ENCODE results near the gene NBPF12.
"Not testable (repeated sequence)": the region's sequence is repeated elsewhere in the genome, so short reads cannot be mapped to it uniquely, and the experiment has no call there.

Gene NBPF12

GRCh38 chr1:146938242-146938902 is at the start of gene NBPF12:
Gene NBPF12, plus strand, starts transcription at chr1:146938324. Its CDS starts 21,820 bp downstream, at chr1:146960144.
- DNase-seq = peak in 1 of 2 experiments; percentile 51

GRCh38 chr1:146891355-146891754 is 46.8 kb upstream of the NBPF12 start:
- DNase-seq = not testable (repeated sequence)

GRCh38 chr1:146892331-146892730 is 45.8 kb upstream of the NBPF12 start:
- DNase-seq = not testable (repeated sequence)

- not testable (repeated sequence) for DNase-seq
Measured at GRCh38 chr1:146907565-146908261, 30.4 kb upstream of the NBPF12 start.

- DNase-seq = not testable (repeated sequence)
Measured at GRCh38 chr1:146912975-146913374, 25.1 kb upstream of the NBPF12 start.

- DNase-seq = not testable (repeated sequence)
Measured at GRCh38 chr1:146920811-146921210, 17.3 kb upstream of the NBPF12 start.

GRCh38 chr1:146922614-146923013 is 15.5 kb upstream of the NBPF12 start:
- DNase-seq = not testable (repeated sequence)

- DNase-seq = not testable (repeated sequence)
Measured at GRCh38 chr1:146924106-146924505, 14.0 kb upstream of the NBPF12 start.

- DNase-seq = not testable (repeated sequence)
Measured at GRCh38 chr1:146926413-146926812, 11.7 kb upstream of the NBPF12 start.

- DNase-seq = not testable (repeated sequence)
Measured at GRCh38 chr1:146930225-146930624, 7.9 kb upstream of the NBPF12 start.

- DNase-seq = not testable (repeated sequence)
Measured at GRCh38 chr1:146934390-146935223, 3.5 kb upstream of the NBPF12 start.

GRCh38 chr1:146937462-146937861 is 662 bp upstream of the NBPF12 start:
- DNase-seq = not testable (repeated sequence)

- DNase-seq = not testable (repeated sequence)
Measured at GRCh38 chr1:146938927-146939786, 1.0 kb downstream of the NBPF12 start.

- not testable (repeated sequence) for DNase-seq
Measured at GRCh38 chr1:146940293-146940692, 2.2 kb downstream of the NBPF12 start.

GRCh38 chr1:146943342-146943886 is 5.3 kb downstream of the NBPF12 start:
- DNase-seq = not testable (repeated sequence)

- DNase-seq = not testable (repeated sequence)
Measured at GRCh38 chr1:146948127-146948526, 10.0 kb downstream of the NBPF12 start.

- not testable (repeated sequence) for DNase-seq
Measured at GRCh38 chr1:146964340-146964739, 26.2 kb downstream of the NBPF12 start.

GRCh38 chr1:146966351-146966750 is 28.2 kb downstream of the NBPF12 start:
- not testable (repeated sequence) for DNase-seq

GRCh38 chr1:146970656-146971055 is 32.5 kb downstream of the NBPF12 start:
- not testable (repeated sequence) for DNase-seq

GRCh38 chr1:146972681-146973080 is 34.6 kb downstream of the NBPF12 start:
- not testable (repeated sequence) for DNase-seq

GRCh38 chr1:146985855-146986254 is 47.7 kb downstream of the NBPF12 start:
- DNase-seq = not testable (repeated sequence)

GRCh38 chr1:146986450-146986849 is 48.3 kb downstream of the NBPF12 start:
- not testable (repeated sequence) for DNase-seq

Measured in SW 1271 (cell line).